NT2/D1 (cell line): ENCODE data around the gene WNT5B.

ENCODE experiments used
- DNase-seq: peaks from one replicate; pipeline ENCODE4 v3.0.0-alpha.2; 2011; ENCODE audit warnings: low read depth, low spot score
- H3K27me3 ChIP-seq: 2 replicates; pipeline ENCODE4 v1.6.0; 2011; ENCODE audit warnings: mild to moderate bottlenecking; ENCODE audit not compliant: insufficient read length, insufficient read depth
- H3K36me3 ChIP-seq: 2 replicates; pipeline ENCODE4 v1.6.1; 2011; ENCODE audit warnings: mild to moderate bottlenecking, low read length, mixed read lengths; ENCODE audit not compliant: insufficient read depth, insufficient read length
- H3K4me1 ChIP-seq: 2 replicates; pipeline ENCODE4 v1.5.1; 2011; ENCODE audit not compliant: insufficient read depth, insufficient read length
- H3K4me3 ChIP-seq: 2 replicates; pipeline ENCODE4 v1.5.1; 2011; ENCODE audit warnings: low read depth; ENCODE audit not compliant: insufficient read length
- H3K9ac ChIP-seq: 2 replicates; pipeline ENCODE4 v1.6.0; 2011; ENCODE audit warnings: low read depth; ENCODE audit not compliant: insufficient read length
- H3K9me3 ChIP-seq: 2 replicates; pipeline ENCODE4 v1.5.1; 2011; ENCODE audit warnings: mild to moderate bottlenecking, low read length; ENCODE audit not compliant: insufficient read depth
- SUZ12 ChIP-seq: IDR thresholded peaks from 2 replicates; pipeline ENCODE4 v1.6.1; 2011; ENCODE audit not compliant: insufficient read length, insufficient read depth; ENCODE audit errors: extremely low read depth
- YY1 ChIP-seq: IDR thresholded peaks from 2 replicates; pipeline ENCODE4 v1.6.1; 2011; ENCODE audit not compliant: insufficient read length, insufficient read depth
- ZNF274 ChIP-seq: IDR thresholded peaks from 2 replicates; pipeline ENCODE4 v1.6.1; 2011; ENCODE audit warnings: mild to moderate bottlenecking, low read depth, low read length

The WNT5B gene

DNA sequence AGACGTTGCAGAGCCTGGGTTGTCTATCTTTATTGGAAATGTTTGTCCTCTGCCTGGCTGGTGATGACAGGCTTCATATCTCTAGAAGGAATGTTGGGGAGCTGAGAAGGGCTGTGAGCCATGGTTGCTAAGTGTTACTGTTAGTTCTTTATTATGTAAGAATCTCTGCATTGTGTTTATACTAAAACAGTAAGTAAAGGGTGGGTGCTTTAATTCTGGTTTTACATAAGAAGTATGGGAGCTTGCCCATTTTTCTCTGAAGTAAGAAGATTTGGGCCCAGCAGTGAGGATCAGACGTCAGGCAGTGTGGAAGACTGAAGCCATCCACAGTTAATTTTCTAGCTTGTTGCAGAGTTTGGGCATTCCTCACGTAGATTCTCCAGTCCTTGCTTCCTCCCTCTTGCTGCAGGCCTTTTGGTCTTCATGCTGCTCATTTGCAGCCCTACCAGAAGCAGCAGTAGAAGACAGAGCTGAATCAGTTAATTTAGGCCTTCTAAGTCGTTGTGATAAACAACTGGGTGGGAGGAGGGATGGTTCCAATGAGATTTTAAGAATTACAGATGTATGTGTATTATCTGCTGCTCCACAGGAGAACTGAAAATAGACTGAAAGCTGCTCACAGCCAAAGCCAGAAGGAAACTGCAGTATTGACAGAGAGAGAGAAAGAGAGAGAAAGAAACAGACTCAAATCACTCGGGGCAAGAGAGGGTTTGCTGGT is 21.4 kb downstream of the WNT5B start:
- Histone ChIP-seq H3K4me3 (no peak overlapping the region), H3K27me3 (no peaks in the 10 kb centered on the region), H3K9ac (no peak overlapping the region), H3K9me3 (no peaks in the 10 kb centered on the region), H3K4me1 (peaks cover 12% of the 10 kb centered on the region), H3K36me3 (peaks cover 28% of the 10 kb centered on the region)
- DNase-seq = peak; percentile 57
- TF ChIP-seq SUZ12 (no peak), ZNF274 (no peak), YY1 (no peak)

DNA sequence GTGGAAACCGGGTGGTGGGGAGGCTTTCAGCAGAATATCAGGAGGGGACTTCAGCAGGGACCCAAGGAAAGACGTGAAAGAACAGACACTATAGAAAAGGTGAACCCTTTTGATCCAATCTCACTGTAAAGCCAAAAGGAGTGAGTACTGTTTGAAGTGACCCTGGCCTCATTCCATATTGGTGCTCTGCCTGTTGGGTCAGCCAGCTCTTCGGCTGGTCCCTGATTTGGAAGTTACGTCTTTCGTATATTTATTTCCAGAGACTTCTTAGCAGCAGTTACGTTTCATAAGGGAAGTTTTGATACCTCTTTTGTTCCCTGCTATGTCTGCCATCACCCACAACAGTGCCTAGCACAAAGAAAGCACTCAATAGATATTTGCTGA is 21.9 kb downstream of the WNT5B start:
- TF ChIP-seq SUZ12 (no peak), ZNF274 (no peak), YY1 (no peak)
- no peaks in the 10 kb centered on the region for H3K9me3 ChIP-seq
- no peak for DNase-seq
- no peak overlapping the region for H3K9ac ChIP-seq
- H3K36me3 ChIP-seq = peaks cover 22% of the 10 kb centered on the region
- H3K27me3 ChIP-seq = no peaks in the 10 kb centered on the region
- no peak overlapping the region for H3K4me3 ChIP-seq
- H3K4me1 ChIP-seq = peaks cover 6% of the 10 kb centered on the region

DNA sequence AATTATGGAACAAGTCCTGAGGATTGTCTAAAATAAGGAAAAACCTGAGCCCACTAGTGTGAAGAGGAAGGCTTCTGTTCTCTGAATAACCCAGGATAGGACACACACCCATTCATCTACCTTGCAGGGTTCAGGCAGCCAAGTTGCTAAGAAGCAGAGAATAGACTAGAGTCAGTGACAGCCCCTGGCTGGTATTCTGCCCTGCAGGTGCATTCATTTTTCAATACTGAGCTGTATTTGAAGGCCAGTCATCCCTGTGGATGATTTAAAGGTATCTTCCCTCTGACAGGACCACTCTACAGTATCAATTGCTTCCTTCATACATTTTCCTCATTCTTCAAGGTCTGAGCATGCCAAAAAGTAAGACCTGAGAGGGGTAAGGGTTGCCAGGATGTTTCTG is 22.9 kb downstream of the WNT5B start:
- Histone ChIP-seq H3K4me1 (peaks cover 6% of the 10 kb centered on the region), H3K9ac (no peak overlapping the region), H3K4me3 (no peak overlapping the region), H3K9me3 (no peaks in the 10 kb centered on the region), H3K27me3 (no peaks in the 10 kb centered on the region), H3K36me3 (peaks cover 13% of the 10 kb centered on the region)
- TF ChIP-seq YY1 (no peak), SUZ12 (no peak), ZNF274 (no peak)
- no peak for DNase-seq

DNA sequence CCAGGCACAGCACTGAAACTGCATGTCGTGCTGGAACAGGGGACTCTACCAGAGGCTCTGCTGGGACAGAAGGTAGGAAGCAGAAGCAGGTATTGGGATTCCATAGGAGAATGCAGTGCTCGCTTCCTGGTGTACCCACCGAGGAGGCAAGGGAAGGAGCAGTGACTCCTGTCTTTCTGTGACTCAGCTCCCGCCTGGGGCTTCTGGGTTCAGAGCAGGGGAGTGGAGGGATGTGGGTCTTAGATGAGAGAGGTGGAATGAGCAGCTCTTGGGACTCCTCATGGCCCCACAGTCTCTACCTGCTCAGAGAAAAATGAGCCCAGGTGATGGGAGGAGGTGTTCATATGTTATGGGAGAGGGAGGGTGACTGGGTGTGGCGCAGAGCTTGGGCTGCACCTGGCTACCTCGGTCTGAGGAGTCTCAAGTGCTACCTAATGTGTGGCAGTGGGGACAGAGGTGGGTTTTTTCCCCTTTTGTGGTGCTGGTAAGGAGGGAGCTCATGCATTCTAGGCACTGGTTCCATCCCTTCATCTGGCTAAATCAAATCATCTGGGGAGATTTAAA is 26.3 kb downstream of the WNT5B start:
- no peak overlapping the region for H3K9ac ChIP-seq
- no peak for DNase-seq
- peaks cover 3% of the 10 kb centered on the region for H3K27me3 ChIP-seq
- H3K36me3 ChIP-seq = no peaks in the 10 kb centered on the region
- peaks cover 11% of the 10 kb centered on the region for H3K4me1 ChIP-seq
- no peaks in the 10 kb centered on the region for H3K9me3 ChIP-seq
- H3K4me3 ChIP-seq = no peak overlapping the region
- TF ChIP-seq ZNF274 (no peak), SUZ12 (no peak), YY1 (no peak)

DNA sequence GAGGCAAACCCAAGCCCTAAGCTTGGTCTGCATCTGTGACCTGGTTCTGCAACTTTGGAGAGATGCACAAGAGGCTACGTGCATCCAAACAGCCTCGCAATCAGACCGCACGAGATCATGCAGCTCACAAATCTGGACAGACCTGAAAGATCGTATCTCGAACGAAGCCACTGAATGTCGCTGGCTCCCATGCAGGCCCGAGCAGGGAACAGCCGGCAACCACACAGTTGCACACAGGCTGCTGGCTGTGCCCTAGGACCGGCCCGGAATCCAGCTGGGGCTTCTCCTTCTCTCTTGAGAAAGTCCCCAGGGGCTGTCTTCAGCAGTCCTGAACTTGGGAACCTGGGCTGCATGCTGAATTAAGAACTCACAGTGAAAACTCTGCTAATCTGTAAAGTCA is 27.9 kb downstream of the WNT5B start:
- Histone ChIP-seq H3K9ac (no peak overlapping the region), H3K36me3 (no peaks in the 10 kb centered on the region), H3K9me3 (no peaks in the 10 kb centered on the region), H3K4me3 (no peak overlapping the region), H3K4me1 (peaks cover 11% of the 10 kb centered on the region), H3K27me3 (peaks cover 13% of the 10 kb centered on the region)
- TF ChIP-seq SUZ12 = no peak
- TF ChIP-seq YY1 = no peak
- no peak for TF ChIP-seq ZNF274
- DNase-seq = no peak

DNA sequence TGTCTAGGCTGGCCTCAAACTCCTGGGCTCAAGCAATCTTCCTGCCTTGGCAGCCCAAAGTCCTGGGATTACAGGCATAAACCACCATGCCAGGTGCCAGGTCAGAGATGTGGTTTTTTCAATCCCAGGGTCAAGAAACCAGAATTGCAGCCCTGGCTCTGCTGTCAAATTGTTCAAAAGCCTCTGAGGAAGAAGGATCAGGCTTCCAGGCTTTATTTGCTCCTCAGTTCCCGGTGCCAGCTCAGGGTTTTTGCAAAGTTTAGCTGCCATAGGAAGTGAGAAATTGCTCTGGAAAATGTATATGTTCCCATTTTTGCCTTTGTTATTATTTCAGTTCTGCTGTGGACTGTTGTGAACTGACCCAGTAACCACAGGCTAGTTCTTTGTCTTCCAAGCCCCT is 28.7 kb downstream of the WNT5B start:
- TF ChIP-seq SUZ12 (no peak), YY1 (no peak), ZNF274 (no peak)
- H3K4me1 ChIP-seq = peaks cover 11% of the 10 kb centered on the region
- H3K27me3 ChIP-seq = peaks cover 13% of the 10 kb centered on the region
- no peak overlapping the region for H3K9ac ChIP-seq
- H3K4me3 ChIP-seq = no peak overlapping the region
- no peak for DNase-seq
- H3K9me3 ChIP-seq = no peaks in the 10 kb centered on the region
- no peaks in the 10 kb centered on the region for H3K36me3 ChIP-seq

DNA sequence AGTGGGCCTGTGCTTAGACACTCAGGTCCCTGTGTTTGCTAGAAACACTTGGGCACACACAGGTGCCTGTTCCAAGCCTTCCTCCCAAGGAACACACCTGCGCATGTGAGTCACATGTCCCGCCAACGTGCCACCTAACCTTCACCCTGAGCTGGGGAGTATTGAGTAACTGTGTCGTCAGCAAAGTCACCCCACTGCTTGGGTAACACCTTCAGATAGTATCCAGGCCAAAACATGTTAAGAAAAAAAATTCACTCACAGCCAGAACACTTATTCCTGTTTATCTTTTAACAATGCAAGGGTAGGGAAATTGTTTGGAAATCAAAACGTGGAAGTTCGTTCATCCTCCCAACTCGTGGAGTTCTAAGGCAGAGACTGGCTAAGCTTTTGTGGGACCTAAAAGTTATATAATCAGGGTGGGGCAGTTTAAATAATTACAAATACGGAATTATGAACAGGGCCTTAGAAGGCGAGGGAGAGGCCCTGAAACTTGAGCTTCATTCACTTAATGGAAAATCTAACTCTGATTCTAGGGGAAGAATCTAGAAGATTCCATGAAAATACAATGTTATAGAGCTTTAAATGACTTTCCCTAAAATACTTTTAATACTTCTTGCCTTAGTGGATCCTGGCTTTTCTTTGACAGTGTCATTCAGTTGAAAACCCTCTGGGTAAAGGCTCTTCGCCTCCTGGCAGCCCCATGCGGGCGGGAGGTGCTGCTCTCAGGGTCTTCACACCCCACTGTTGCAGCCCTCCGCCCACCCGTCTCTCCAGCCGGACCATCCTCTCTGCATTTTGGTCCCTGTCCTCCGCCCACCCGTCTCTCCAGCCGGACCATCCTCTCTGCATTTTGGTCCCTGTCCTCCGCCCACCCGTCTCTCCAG is 31.5 kb downstream of the WNT5B start:
- no peak for TF ChIP-seq YY1
- TF ChIP-seq SUZ12 = no peak
- TF ChIP-seq ZNF274 = no peak
- H3K27me3 ChIP-seq = peaks cover 28% of the 10 kb centered on the region
- no peak overlapping the region for H3K4me3 ChIP-seq
- H3K36me3 ChIP-seq = no peaks in the 10 kb centered on the region
- H3K9me3 ChIP-seq = no peaks in the 10 kb centered on the region; the same call in 1 of the 2 replicates
- no peak for DNase-seq
- H3K9ac ChIP-seq = no peak overlapping the region
- peaks cover 7% of the 10 kb centered on the region for H3K4me1 ChIP-seq
